C4-2B (cell line): ENCODE results near the gene ANXA1.

Experiments
- H3K27ac ChIP-seq: fragments of 450-650 bp; 2 replicates; pipeline ENCODE4 v1.5.1; 2017
- ZFX ChIP-seq: fragments of 450-650 bp; IDR thresholded peaks from 2 replicates; pipeline ENCODE4 v1.6.1; 2017
- TF ChIP-seq, protein P1 (sequence below): fragments of 450-650 bp; conservative IDR thresholded peaks from 2 replicates; pipeline ENCODE4 v1.5.1; 2017; ENCODE audit warnings: mild to moderate bottlenecking

Gene ANXA1

DNA sequence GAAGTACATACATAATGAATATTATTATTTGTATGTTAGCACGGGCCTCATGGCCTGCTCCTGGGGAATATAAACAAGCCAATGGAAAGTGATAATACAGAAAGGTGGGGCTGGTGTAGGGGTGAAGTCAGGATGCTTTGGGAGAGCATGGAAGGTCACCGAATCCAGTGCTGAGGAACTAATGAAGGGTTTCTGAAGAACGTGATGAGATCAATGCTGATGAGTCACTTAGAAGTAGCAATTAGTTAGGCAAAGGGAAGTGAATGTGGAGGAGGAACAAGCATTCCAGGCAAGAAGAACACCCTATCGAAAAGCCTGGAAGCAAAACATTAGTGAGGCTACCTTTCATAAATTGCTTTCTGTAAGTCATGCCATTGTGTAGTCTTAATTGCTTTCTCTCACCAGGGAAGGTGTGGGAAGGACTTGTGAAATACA, 2.1 kb downstream of the ANXA1 start:
- H3K27ac ChIP-seq, result no peak overlapping the region
- no peak for TF ChIP-seq ZFX
- TF ChIP-seq, protein P1, sequence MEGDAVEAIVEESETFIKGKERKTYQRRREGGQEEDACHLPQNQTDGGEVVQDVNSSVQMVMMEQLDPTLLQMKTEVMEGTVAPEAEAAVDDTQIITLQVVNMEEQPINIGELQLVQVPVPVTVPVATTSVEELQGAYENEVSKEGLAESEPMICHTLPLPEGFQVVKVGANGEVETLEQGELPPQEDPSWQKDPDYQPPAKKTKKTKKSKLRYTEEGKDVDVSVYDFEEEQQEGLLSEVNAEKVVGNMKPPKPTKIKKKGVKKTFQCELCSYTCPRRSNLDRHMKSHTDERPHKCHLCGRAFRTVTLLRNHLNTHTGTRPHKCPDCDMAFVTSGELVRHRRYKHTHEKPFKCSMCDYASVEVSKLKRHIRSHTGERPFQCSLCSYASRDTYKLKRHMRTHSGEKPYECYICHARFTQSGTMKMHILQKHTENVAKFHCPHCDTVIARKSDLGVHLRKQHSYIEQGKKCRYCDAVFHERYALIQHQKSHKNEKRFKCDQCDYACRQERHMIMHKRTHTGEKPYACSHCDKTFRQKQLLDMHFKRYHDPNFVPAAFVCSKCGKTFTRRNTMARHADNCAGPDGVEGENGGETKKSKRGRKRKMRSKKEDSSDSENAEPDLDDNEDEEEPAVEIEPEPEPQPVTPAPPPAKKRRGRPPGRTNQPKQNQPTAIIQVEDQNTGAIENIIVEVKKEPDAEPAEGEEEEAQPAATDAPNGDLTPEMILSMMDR, result no peak

DNA sequence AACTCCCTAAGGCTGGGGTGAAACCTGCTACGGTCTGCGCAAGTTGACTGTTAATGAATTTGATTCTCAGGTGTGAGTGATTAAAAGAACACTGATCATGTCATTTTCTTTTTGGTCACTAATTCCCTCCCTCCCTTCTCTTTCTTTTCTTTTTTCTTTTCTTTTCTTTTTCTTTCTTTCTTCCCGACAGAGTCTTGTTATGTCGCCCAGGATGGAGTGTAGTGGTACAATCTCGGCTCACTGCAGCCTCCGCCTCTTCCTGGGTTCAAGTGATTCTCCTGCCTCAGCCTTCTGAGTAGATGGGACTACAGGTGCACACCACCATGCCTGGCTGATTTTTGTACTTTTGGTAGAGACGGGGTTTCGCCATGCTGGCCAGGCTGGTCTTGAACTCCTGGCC, 2.6 kb downstream of the ANXA1 start:
- TF ChIP-seq ZFX, result no peak
- TF ChIP-seq, protein P1, result no peak
- no peak overlapping the region for H3K27ac ChIP-seq

DNA sequence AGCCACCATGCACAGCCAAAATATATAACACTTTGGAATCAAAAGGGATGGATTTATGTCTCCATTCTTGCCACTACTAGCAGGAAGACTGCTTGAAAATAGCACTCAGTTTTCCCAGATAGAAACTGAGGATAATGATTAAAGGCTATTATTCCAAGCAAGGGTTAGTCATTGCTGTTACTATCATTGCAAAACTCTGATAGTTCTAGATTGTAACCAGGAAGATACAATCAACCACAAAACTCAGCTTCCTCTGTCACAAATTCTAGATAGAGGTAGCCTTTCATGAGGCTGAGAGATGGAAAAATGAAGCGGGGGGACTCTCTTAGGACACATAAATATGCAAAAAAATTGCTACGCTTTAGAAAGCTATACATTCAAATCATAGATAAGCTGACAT, 3.1 kb downstream of the ANXA1 start:
- TF ChIP-seq, protein P1, result no peak
- no peak for TF ChIP-seq ZFX
- H3K27ac ChIP-seq, result no peak overlapping the region

DNA sequence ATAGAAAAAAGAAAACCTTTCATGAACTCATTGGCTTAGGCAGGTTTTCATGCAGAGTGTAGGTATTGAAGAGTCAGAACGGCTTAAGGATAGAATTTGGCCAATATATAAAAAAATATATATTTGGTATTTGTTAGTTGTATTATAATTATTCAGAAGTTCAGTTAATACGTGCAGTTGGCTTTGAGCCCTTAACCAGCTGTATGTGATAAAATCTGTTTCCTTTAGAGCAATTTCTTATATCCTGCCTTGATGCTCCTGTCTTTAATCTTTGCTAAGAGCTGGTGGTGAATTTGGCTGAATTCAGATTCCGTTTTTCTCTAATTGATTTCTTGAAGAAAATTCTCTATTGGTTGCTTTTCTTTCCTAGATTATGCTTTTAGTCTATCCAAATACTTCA, 3.7 kb downstream of the ANXA1 start:
- H3K27ac ChIP-seq, result no peak overlapping the region
- TF ChIP-seq ZFX, result no peak
- TF ChIP-seq, protein P1, result no peak

DNA sequence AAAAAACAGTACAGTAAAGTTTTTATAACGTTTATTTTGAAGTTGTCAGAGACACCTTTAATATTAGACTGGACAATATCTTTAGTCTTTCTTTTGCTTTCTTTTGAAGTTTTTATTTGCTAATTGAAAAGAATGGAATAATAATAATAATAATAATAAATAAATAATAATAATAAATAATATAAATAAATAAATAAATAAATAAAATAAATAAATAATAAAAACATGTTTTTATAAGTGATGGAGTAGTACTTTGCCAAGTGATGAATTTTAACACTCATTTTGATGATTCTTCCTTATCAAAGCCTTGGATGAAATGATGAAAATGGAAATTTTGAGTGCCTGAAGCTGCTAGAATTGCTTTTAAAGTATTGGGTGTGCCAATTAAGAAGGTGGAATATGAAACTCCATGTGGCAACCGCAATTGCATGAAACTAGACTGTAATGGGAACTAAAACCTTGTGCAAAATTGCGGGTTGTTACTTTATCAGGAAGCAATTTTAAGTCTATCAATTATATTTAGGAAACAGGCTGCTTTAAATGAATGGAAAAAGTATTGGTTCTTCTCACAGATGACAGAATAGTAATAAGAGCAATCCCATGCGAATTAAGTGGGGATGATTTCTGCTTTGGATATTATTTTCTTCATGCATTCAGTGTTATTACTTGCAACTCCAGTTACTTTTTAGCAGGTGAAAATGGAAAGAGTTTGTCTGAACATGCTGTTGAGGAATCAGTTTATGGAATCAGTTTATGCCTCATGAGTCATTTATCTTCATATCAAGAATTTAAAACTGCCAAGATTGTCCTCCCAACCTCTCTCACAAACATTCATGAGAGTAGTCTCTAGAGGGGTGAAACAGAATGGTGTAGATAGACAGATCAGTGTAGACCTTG, 4.6 kb downstream of the ANXA1 start:
- TF ChIP-seq, protein P1, result no peak
- TF ChIP-seq ZFX, result no peak
- H3K27ac ChIP-seq, result no peak overlapping the region

DNA sequence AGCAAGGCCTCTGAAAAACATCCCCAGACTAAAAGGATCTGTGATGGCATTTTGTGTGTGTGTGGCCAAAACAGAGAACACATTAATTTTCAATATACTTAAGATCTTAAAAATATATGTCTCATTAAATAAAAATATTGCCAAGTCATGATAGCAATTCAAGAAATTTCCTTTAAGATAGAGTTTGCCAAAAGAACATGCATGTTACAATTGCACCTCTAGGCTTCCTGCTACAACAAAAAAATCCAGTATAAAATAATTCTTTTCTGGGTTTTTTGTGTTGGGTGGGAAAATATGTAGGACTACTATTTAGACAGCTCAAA, 5.2 kb downstream of the ANXA1 start:
- H3K27ac ChIP-seq, result no peak overlapping the region
- no peak for TF ChIP-seq ZFX
- TF ChIP-seq, protein P1, result no peak

DNA sequence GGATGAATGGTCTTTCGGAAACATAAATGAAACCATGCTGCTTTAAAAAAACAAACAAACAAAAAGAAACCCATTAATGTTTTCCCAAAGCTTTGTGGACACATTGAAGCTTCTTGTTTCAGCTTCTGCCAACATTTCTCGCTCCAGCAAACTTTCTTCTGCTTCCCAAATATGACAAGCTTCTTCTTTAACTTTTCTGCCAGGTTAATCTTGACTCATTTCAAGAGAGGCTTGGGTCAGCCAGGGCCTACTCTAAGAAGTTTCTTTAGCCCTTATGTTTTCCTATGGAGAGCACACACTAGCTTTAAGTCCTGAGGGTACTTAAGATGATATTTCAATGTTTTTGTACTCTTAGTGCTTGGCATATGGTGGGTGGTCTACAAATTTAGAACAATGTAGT, 6.1 kb downstream of the ANXA1 start:
- no peak overlapping the region for H3K27ac ChIP-seq
- no peak for TF ChIP-seq ZFX
- TF ChIP-seq, protein P1, result no peak
